Measurements from ENCODE around the gene NPAP1. TPM values are rescaled to one million over a fixed set of nuclear protein-coding genes. Genes with fewer than 3 reads are reported as not detected.
"Not testable (repeated sequence)": the region's sequence is repeated elsewhere in the genome, so short reads cannot be mapped to it uniquely, and the experiment has no call there.

NPAP1 gene
- total RNA-seq, result not detected

- ChIA-PET CTCF (no interaction called here), POLR2A (no interaction called here)
- Mint-ChIP-seq H3K4me1 (no peaks in the 10 kb centered on the region), H3K27ac (no peak within 1 kb of the TSS), H3K4me3 (no peak within 1 kb of the TSS), H3K36me3 (ENCODE audit: low read depth) (no peaks in the 10 kb centered on the region), H3K9me3 (peaks cover 15% of the 10 kb centered on the region), H3K27me3 (no peaks in the 10 kb centered on the region)
- DNase-seq, result no peak
These were observed at the start of gene NPAP1 for GRCh38 chr15:24675332-24676144. Gene NPAP1, plus strand, starts transcription at chr15:24675775. Its CDS starts 93 bp downstream, at chr15:24675868.

- ChIA-PET POLR2A (no interaction called here), CTCF (no interaction called here)
- Mint-ChIP-seq H3K4me1 (no peaks in the 10 kb centered on the region), H3K9me3 (peaks cover 24% of the 10 kb centered on the region), H3K36me3 (ENCODE audit: low read depth) (no peaks in the 10 kb centered on the region), H3K27me3 (no peaks in the 10 kb centered on the region), H3K27ac (no peak overlapping the region), H3K4me3 (no peak overlapping the region)
- no peak for DNase-seq
These were observed 48.1 kb upstream of the NPAP1 start for GRCh38 chr15:24627443-24627842.

- Mint-ChIP-seq H3K4me3 (no peak overlapping the region), H3K9me3 (peaks cover 21% of the 10 kb centered on the region), H3K27me3 (no peaks in the 10 kb centered on the region), H3K4me1 (no peaks in the 10 kb centered on the region), H3K36me3 (ENCODE audit: low read depth) (no peaks in the 10 kb centered on the region), H3K27ac (no peak overlapping the region)
- POLR2A ChIA-PET, result no interaction called here
- CTCF ChIA-PET, result no interaction called here
- no peak for DNase-seq
These were observed 42.5 kb upstream of the NPAP1 start for GRCh38 chr15:24633082-24633481.

- POLR2A ChIA-PET; H3K4me1 Mint-ChIP-seq; H3K4me3 Mint-ChIP-seq; H3K27ac Mint-ChIP-seq; H3K27me3 Mint-ChIP-seq; H3K36me3 Mint-ChIP-seq (ENCODE audit: low read depth); CTCF ChIA-PET; DNase-seq: not testable (repeated sequence)
- peaks cover 24% of the 10 kb centered on the region for H3K9me3 Mint-ChIP-seq
These were observed 36.2 kb upstream of the NPAP1 start for GRCh38 chr15:24639412-24639811.

- H3K27ac Mint-ChIP-seq, result no peak overlapping the region
- H3K4me1 Mint-ChIP-seq, result no peaks in the 10 kb centered on the region
- H3K27me3 Mint-ChIP-seq, result no peaks in the 10 kb centered on the region
- H3K4me3 Mint-ChIP-seq, result no peak overlapping the region
- no peaks in the 10 kb centered on the region for H3K36me3 Mint-ChIP-seq (ENCODE audit: low read depth)
- CTCF ChIA-PET, result no interaction called here
- peaks cover 11% of the 10 kb centered on the region for H3K9me3 Mint-ChIP-seq
- POLR2A ChIA-PET, result no interaction called here
- no peak for DNase-seq
These were observed 29.9 kb upstream of the NPAP1 start for GRCh38 chr15:24645627-24646026.

- Mint-ChIP-seq H3K27me3 (no peaks in the 10 kb centered on the region), H3K4me1 (no peaks in the 10 kb centered on the region), H3K4me3 (no peak overlapping the region), H3K9me3 (peaks cover 9% of the 10 kb centered on the region), H3K36me3 (ENCODE audit: low read depth) (no peaks in the 10 kb centered on the region), H3K27ac (no peak overlapping the region)
- ChIA-PET CTCF (no interaction called here), POLR2A (no interaction called here)
- DNase-seq, result no peak
These were observed 16.0 kb upstream of the NPAP1 start for GRCh38 chr15:24659622-24660021.

- DNase-seq, result no peak
- Mint-ChIP-seq H3K4me1 (no peaks in the 10 kb centered on the region), H3K9me3 (peaks cover 10% of the 10 kb centered on the region), H3K4me3 (no peak overlapping the region), H3K27ac (no peak overlapping the region), H3K36me3 (ENCODE audit: low read depth) (no peaks in the 10 kb centered on the region), H3K27me3 (no peaks in the 10 kb centered on the region)
- POLR2A ChIA-PET, result no interaction called here
- CTCF ChIA-PET, result no interaction called here
These were observed 12.6 kb upstream of the NPAP1 start for GRCh38 chr15:24662991-24663390.

GRCh38 chr15:24676431-24676830, 856 bp downstream of the NPAP1 start:
- ChIA-PET CTCF (no interaction called here), POLR2A (no interaction called here)
- no peak overlapping the region for H3K27ac Mint-ChIP-seq
- H3K27me3 Mint-ChIP-seq, result no peaks in the 10 kb centered on the region
- H3K4me3 Mint-ChIP-seq, result no peak overlapping the region
- H3K36me3 Mint-ChIP-seq (ENCODE audit: low read depth), result no peaks in the 10 kb centered on the region
- no peak for DNase-seq
- H3K4me1 Mint-ChIP-seq, result no peaks in the 10 kb centered on the region
- H3K9me3 Mint-ChIP-seq, result peaks cover 18% of the 10 kb centered on the region

- Mint-ChIP-seq H3K36me3 (ENCODE audit: low read depth) (no peaks in the 10 kb centered on the region), H3K27ac (no peak overlapping the region), H3K4me3 (no peak overlapping the region), H3K9me3 (peaks cover 18% of the 10 kb centered on the region), H3K4me1 (no peaks in the 10 kb centered on the region), H3K27me3 (no peaks in the 10 kb centered on the region)
- DNase-seq, result no peak
- CTCF ChIA-PET, result no interaction called here
- POLR2A ChIA-PET, result no interaction called here
These were observed 2.9 kb downstream of the NPAP1 start for GRCh38 chr15:24678485-24678884.

- no peak for DNase-seq
- H3K9me3 Mint-ChIP-seq, result peaks cover 27% of the 10 kb centered on the region
- no peak overlapping the region for H3K27ac Mint-ChIP-seq
- H3K27me3 Mint-ChIP-seq, result no peaks in the 10 kb centered on the region
- ChIA-PET POLR2A (no interaction called here), CTCF (no interaction called here)
- no peaks in the 10 kb centered on the region for H3K36me3 Mint-ChIP-seq (ENCODE audit: low read depth)
- no peak overlapping the region for H3K4me3 Mint-ChIP-seq
- no peaks in the 10 kb centered on the region for H3K4me1 Mint-ChIP-seq
These were observed 6.4 kb downstream of the NPAP1 start for GRCh38 chr15:24682002-24682401.

- not testable (repeated sequence) for H3K4me1 Mint-ChIP-seq
These were observed 7.3 kb downstream of the NPAP1 start for GRCh38 chr15:24682905-24683304.

GRCh38 chr15:24683736-24684135, 8.2 kb downstream of the NPAP1 start:
- DNase-seq, result no peak
- Mint-ChIP-seq H3K27me3 (no peaks in the 10 kb centered on the region), H3K4me3 (no peak overlapping the region), H3K9me3 (peaks cover 18% of the 10 kb centered on the region), H3K4me1 (no peaks in the 10 kb centered on the region), H3K36me3 (ENCODE audit: low read depth) (no peaks in the 10 kb centered on the region), H3K27ac (no peak overlapping the region)
- ChIA-PET POLR2A (no interaction called here), CTCF (no interaction called here)

More at GRCh38 chr15:24682905-24683304, 7.3 kb downstream of the NPAP1 start:
- peaks cover 18% of the 10 kb centered on the region for H3K9me3 Mint-ChIP-seq
- H3K4me3 Mint-ChIP-seq; H3K27ac Mint-ChIP-seq; POLR2A ChIA-PET; DNase-seq; CTCF ChIA-PET; H3K27me3 Mint-ChIP-seq; H3K36me3 Mint-ChIP-seq (ENCODE audit: low read depth): not testable (repeated sequence)

GRCh38 chr15:24684313-24684712, 8.7 kb downstream of the NPAP1 start:
- CTCF ChIA-PET, result no interaction called here
- no peaks in the 10 kb centered on the region for H3K4me1 Mint-ChIP-seq
- DNase-seq, result no peak

GRCh38 chr15:24696201-24696600, 20.6 kb downstream of the NPAP1 start:
- no peaks in the 10 kb centered on the region for H3K27me3 Mint-ChIP-seq
- H3K36me3 Mint-ChIP-seq (ENCODE audit: low read depth), result no peaks in the 10 kb centered on the region

More at GRCh38 chr15:24684313-24684712, 8.7 kb downstream of the NPAP1 start:
- Mint-ChIP-seq H3K36me3 (ENCODE audit: low read depth) (no peaks in the 10 kb centered on the region), H3K27ac (no peak overlapping the region), H3K4me3 (no peak overlapping the region), H3K9me3 (peaks cover 18% of the 10 kb centered on the region), H3K27me3 (no peaks in the 10 kb centered on the region)
- POLR2A ChIA-PET, result no interaction called here

More at GRCh38 chr15:24696201-24696600, 20.6 kb downstream of the NPAP1 start:
- Mint-ChIP-seq H3K4me3 (no peak overlapping the region), H3K9me3 (peaks cover 21% of the 10 kb centered on the region), H3K27ac (no peak overlapping the region), H3K4me1 (no peaks in the 10 kb centered on the region)
- DNase-seq, result no peak
- ChIA-PET CTCF (no interaction called here), POLR2A (no interaction called here)

All from activated CD4-positive, alpha-beta memory T cell treated with anti-CD3 and anti-CD28 coated beads, Interleukin-2, amount 10 ng/mL, durations not matched to agents 7 days and 5 days (primary cell).